Lower leg skin (tissue), 3 donors: ENCODE measurements around the gene ARL8B.

Source experiments
- CTCF ChIP-seq, 3 donors: fragments of 450-650 bp; IDR thresholded peaks; one replicate each; pipeline ENCODE4 v1.5.1; 2016; ENCODE audit warnings: antibody characterized with exemption in 3 of 3, mild to moderate bottlenecking in 3 of 3, moderate library complexity in 2 of 3
- POLR2A ChIP-seq, 2 donors: fragments of 450-650 bp; IDR thresholded peaks; one replicate each; pipeline ENCODE4 v1.6.1; 2016 to 2017; ENCODE audit warnings: antibody characterized with exemption in 2 of 2, mild to moderate bottlenecking in 1 of 2, moderate library complexity in 1 of 2

GRCh38 chr3:5140230-5140621 is 18.1 kb downstream of the ARL8B start:
- TF ChIP-seq CTCF (IDR thresholded peaks at IDR 0.05) (no peak), POLR2A (IDR thresholded peaks at IDR 0.05) (no peak)
